GM19455 (cell line): ENCODE measurements around the gene PSAT1.
"Not testable (repeated sequence)": the region's sequence is repeated elsewhere in the genome, so short reads cannot be mapped to it uniquely, and the experiment has no call there.

Experiments
- ATAC-seq: cut with Tn5 transposase; IDR thresholded peaks from one replicate; pipeline ENCODE4 v1.9.1; 2021; ENCODE audit not compliant: unreplicated experiment

The PSAT1 gene

GRCh38 chr9:78296893-78297671 is at the start of gene PSAT1:
Gene PSAT1 (plus strand): TSS chr9:78297125. CDS start chr9:78297211, 86 bp downstream.
- peak; percentile 98 for ATAC-seq

GRCh38 chr9:78248635-78249034 is 48.3 kb upstream of the PSAT1 start:
- ATAC-seq, result no peak

GRCh38 chr9:78249542-78249941 is 47.4 kb upstream of the PSAT1 start:
- ATAC-seq, result no peak

GRCh38 chr9:78252616-78253015 is 44.3 kb upstream of the PSAT1 start:
- ATAC-seq, result no peak

GRCh38 chr9:78253285-78253684 is 43.6 kb upstream of the PSAT1 start:
- no peak for ATAC-seq

GRCh38 chr9:78261403-78262001 is 35.4 kb upstream of the PSAT1 start:
- ATAC-seq, result no peak

GRCh38 chr9:78262655-78263054 is 34.3 kb upstream of the PSAT1 start:
- no peak for ATAC-seq

GRCh38 chr9:78267889-78268288 is 29.0 kb upstream of the PSAT1 start:
- ATAC-seq, result no peak

GRCh38 chr9:78269784-78270183 is 27.1 kb upstream of the PSAT1 start:
- ATAC-seq, result no peak

- no peak for ATAC-seq
These were observed 24.6 kb upstream of the PSAT1 start for GRCh38 chr9:78272307-78272706.

GRCh38 chr9:78273761-78274160 is 23.2 kb upstream of the PSAT1 start:
- no peak for ATAC-seq

GRCh38 chr9:78278177-78278777 is 18.6 kb upstream of the PSAT1 start:
- no peak for ATAC-seq

GRCh38 chr9:78278801-78279200 is 18.1 kb upstream of the PSAT1 start:
- ATAC-seq, result no peak

- ATAC-seq, result no peak
These were observed 15.8 kb upstream of the PSAT1 start for GRCh38 chr9:78280982-78281668.

GRCh38 chr9:78284181-78284580 is 12.7 kb upstream of the PSAT1 start:
- not testable (repeated sequence) for ATAC-seq

GRCh38 chr9:78286125-78286524 is 10.8 kb upstream of the PSAT1 start:
- no peak for ATAC-seq

GRCh38 chr9:78286946-78287388 is 10.0 kb upstream of the PSAT1 start:
- ATAC-seq, result no peak

GRCh38 chr9:78288214-78288892 is 8.6 kb upstream of the PSAT1 start:
- no peak for ATAC-seq

GRCh38 chr9:78289474-78289873 is 7.5 kb upstream of the PSAT1 start:
- no peak for ATAC-seq

- no peak for ATAC-seq
These were observed 5.5 kb upstream of the PSAT1 start for GRCh38 chr9:78291240-78291925.
